ENCODE measurements around the gene UQCC5. TPM values are rescaled to one million over a fixed set of nuclear protein-coding genes. Genes with fewer than 3 reads are reported as not detected.

UQCC5 gene
- total RNA-seq, 1 experiment from 2014 or later, result 45.8 TPM

DNA sequence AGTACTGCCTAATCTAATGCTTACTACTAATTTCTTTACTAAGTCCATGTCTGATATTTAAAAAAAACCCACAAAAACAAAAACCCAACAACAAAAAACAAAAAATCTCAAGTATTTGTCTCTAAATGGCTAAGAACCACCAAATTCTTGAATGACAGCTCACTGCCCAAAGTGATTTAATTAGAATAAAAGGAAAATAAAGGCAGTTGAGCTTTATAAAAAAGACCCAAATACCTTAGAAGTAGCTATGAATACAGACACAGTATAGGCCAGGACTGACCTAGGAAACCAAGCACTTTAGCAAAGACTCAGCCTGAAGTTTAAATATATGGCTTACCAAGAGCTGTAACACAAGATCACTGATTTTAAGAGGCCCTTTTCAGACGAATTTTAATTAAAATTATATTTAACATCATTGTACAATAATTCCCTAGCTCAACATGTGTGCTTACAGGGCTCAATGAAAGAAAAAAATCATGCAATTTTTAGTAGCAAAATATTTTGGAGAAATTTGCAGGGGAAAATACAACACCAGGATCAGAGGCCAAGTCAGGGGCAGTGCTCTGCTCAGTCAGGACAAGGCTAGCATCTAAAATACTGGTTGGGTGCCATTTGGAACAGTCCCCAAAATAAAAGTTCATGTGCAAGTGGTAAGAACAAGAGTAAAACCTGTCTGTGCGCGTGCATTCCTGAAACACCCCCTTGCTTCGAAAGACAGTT, 24.8 kb downstream of the UQCC5 start:
- Histone ChIP-seq H3K9me3 (ENCODE audit: control insufficient read depth, low read depth, low read length) (no peaks in the 10 kb centered on the region), H3K4me2 (ENCODE audit: insufficient read depth, insufficient read length, low read length) (no peak overlapping the region), H4K5ac (ENCODE audit: insufficient read length, low read depth, low read length) (no peak overlapping the region), H2BK120ac (ENCODE audit: low read depth, low read length, poor library complexity, severe bottlenecking) (no peak overlapping the region), H2BK5ac (ENCODE audit: insufficient read length, low read length) (no peak overlapping the region), H3K18ac (ENCODE audit: insufficient read length, low read depth, low read length) (no peak overlapping the region), H3K27ac (ENCODE audit: insufficient read length, low read depth, low read length) (no peak overlapping the region), H3K79me1 (ENCODE audit: insufficient read depth, low read depth, low read length, poor library complexity, severe bottlenecking) (no peaks in the 10 kb centered on the region), H4K20me1 (ENCODE audit: control insufficient read depth, insufficient read depth, insufficient read length) (no peaks in the 10 kb centered on the region), H3K23ac (ENCODE audit: insufficient read length, low read depth, low read length) (no peak overlapping the region), H3T11ph (ENCODE audit: low read length) (no peak overlapping the region), H2AK5ac (ENCODE audit: insufficient read length, low read length) (no peak overlapping the region), H3K23me2 (ENCODE audit: insufficient read length, low read depth, low read length, poor library complexity, severe bottlenecking) (no peaks in the 10 kb centered on the region), H3K27me3 (ENCODE audit: insufficient read depth, low read length) (no peaks in the 10 kb centered on the region), H2BK15ac (ENCODE audit: low read depth, low read length) (no peak overlapping the region), H3K4me1 (ENCODE audit: insufficient read depth, low read length) (peaks cover 3% of the 10 kb centered on the region; the same call in 1 of the 2 replicates), H3K14ac (ENCODE audit: insufficient read depth, low read length) (no peak overlapping the region), H2BK20ac (ENCODE audit: low read depth, low read length, poor library complexity, severe bottlenecking) (no peak overlapping the region), H3K4ac (ENCODE audit: low read depth, low read length) (no peak overlapping the region), H4K91ac (ENCODE audit: insufficient read length, low read depth, low read length) (no peak overlapping the region), H4K8ac (replicated peaks; ENCODE audit: insufficient read length, low read depth, low read length) (no peak overlapping the region), H3K79me2 (ENCODE audit: insufficient read depth, low read length) (no peaks in the 10 kb centered on the region), H3K56ac (ENCODE audit: insufficient read length, low read depth, low read length) (no peak overlapping the region), H2AFZ (ENCODE audit: low read length) (no peak overlapping the region), H3K9ac (ENCODE audit: extremely low read depth, insufficient read length, low read length) (no peak overlapping the region), H2BK12ac (ENCODE audit: insufficient read length, low read depth, low read length) (no peak overlapping the region)
- H3K27ac Mint-ChIP-seq, result no peak overlapping the region
- no peaks in the 10 kb centered on the region for H3K9me3 Mint-ChIP-seq
- peaks cover 16 to 60% (median 58%) of the 10 kb centered on the region in 3 experiments; a peak in 6 of 7 replicates for H3K36me3 Mint-ChIP-seq (ENCODE audit: insufficient read depth in 1 of 3, low read depth in 3 of 3)
- no peaks in the 10 kb centered on the region for H3K27me3 Mint-ChIP-seq (ENCODE audit: low read depth)
- WGBS (ENCODE audit: extremely low coverage, insufficient read length, low lambda C conversion rate), result no CpG with 5 or more reads among the region's 4 CpGs
- no peak for DNase-seq
- peaks cover 7 to 11% of the 10 kb centered on the region in 2 experiments; a peak in 2 of 4 replicates for H3K4me1 Mint-ChIP-seq
- TF ChIP-seq, protein P1, sequence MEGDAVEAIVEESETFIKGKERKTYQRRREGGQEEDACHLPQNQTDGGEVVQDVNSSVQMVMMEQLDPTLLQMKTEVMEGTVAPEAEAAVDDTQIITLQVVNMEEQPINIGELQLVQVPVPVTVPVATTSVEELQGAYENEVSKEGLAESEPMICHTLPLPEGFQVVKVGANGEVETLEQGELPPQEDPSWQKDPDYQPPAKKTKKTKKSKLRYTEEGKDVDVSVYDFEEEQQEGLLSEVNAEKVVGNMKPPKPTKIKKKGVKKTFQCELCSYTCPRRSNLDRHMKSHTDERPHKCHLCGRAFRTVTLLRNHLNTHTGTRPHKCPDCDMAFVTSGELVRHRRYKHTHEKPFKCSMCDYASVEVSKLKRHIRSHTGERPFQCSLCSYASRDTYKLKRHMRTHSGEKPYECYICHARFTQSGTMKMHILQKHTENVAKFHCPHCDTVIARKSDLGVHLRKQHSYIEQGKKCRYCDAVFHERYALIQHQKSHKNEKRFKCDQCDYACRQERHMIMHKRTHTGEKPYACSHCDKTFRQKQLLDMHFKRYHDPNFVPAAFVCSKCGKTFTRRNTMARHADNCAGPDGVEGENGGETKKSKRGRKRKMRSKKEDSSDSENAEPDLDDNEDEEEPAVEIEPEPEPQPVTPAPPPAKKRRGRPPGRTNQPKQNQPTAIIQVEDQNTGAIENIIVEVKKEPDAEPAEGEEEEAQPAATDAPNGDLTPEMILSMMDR (conservative IDR thresholded peaks at IDR 0.05), result no peak
- H3K4me3 Mint-ChIP-seq, result no peak overlapping the region

Measured in H9 (cell line).